Stomach (tissue), 4 donors: ENCODE measurements around the gene RBBP8NL.
A peak's percentile ranks its signal among the peaks of the same experiment; 100 is the strongest.

Source experiments
- POLR2A ChIP-seq, 4 donors: fragments of 450-650 bp; IDR thresholded peaks; one replicate each; pipeline ENCODE4 v1.6.1; 2016; ENCODE audit warnings: antibody characterized with exemption in 4 of 4, control low read depth in 2 of 4, mild to moderate bottlenecking in 1 of 4, moderate library complexity in 1 of 4
- TF ChIP-seq, protein P1 (sequence below), 7 experiments: fragments of 450-650 bp in 4 of 7; fragments of 200-600 bp in 3 of 7; sonication (generic) in 3 of 7; IDR thresholded peaks; one replicate each; pipeline ENCODE4 v1.5.1; 2016 to 2019; ENCODE audit warnings: antibody characterized with exemption in 7 of 7, control low read depth in 2 of 7, mild to moderate bottlenecking in 1 of 7

- peak in 2 of 4 donors; percentile 40 to 53 for TF ChIP-seq POLR2A (IDR thresholded peaks at IDR 0.05)
- TF ChIP-seq, protein P1, sequence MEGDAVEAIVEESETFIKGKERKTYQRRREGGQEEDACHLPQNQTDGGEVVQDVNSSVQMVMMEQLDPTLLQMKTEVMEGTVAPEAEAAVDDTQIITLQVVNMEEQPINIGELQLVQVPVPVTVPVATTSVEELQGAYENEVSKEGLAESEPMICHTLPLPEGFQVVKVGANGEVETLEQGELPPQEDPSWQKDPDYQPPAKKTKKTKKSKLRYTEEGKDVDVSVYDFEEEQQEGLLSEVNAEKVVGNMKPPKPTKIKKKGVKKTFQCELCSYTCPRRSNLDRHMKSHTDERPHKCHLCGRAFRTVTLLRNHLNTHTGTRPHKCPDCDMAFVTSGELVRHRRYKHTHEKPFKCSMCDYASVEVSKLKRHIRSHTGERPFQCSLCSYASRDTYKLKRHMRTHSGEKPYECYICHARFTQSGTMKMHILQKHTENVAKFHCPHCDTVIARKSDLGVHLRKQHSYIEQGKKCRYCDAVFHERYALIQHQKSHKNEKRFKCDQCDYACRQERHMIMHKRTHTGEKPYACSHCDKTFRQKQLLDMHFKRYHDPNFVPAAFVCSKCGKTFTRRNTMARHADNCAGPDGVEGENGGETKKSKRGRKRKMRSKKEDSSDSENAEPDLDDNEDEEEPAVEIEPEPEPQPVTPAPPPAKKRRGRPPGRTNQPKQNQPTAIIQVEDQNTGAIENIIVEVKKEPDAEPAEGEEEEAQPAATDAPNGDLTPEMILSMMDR (IDR thresholded peaks at IDR 0.05), result peak in 2 of 7 experiments; percentile 9 to 20
These were observed 40.7 kb downstream of the RBBP8NL start, which contains the start of gene RPS21 for GRCh38 chr20:62386383-62387218.
